Measurements from ENCODE around the gene PCDH12.

The PCDH12 gene

GRCh38 chr5:141966275-141966962 is 8.4 kb upstream of the PCDH12 start:
- FAIRE-seq, result no peak

DNA sequence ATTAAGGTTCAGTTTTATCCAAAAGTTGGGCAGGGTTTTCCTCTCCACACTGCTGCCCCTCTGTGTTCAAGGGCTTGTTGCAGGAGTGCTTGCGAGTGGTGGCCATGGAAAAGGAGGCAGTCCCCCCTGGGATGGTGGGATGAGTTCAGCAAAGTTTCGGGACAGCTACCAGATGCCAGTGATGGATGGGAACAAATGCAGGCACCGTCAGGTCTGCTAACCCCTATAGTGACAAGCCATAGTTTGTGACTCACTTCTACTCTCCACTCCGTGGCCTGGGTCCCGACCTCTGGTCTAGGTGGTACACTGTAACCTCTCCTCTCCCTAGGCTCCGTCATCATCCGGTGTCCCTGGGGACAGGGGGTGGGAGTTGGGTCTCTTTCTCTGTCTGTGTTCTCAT is 7.1 kb upstream of the PCDH12 start:
- no peak for FAIRE-seq

- FAIRE-seq, result no peak
Observed at GRCh38 chr5:141963701-141964100, 5.7 kb upstream of the PCDH12 start.

DNA sequence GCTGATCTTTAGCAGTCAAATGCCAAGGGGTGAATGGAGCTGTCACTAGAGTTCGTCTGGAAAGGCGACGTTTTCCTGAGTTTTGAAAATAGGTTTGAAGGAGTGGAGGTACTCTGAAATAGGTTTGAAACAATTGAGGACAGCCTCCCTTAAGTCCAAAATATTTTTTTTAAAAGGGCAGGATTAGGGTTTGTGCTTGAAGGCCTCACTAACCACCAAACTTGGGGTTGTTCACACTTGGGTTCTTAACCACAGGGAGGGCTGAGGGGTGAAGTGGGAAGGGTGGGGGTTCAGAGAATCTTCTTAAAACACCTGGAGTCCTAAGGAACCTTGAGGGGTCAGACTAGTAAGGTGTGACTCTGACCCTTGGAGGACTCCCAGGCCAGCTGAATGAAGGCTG is 3.5 kb upstream of the PCDH12 start:
- FAIRE-seq, result no peak

- no peak for FAIRE-seq
Observed at GRCh38 chr5:141960449-141961323, 2.7 kb upstream of the PCDH12 start.

DNA sequence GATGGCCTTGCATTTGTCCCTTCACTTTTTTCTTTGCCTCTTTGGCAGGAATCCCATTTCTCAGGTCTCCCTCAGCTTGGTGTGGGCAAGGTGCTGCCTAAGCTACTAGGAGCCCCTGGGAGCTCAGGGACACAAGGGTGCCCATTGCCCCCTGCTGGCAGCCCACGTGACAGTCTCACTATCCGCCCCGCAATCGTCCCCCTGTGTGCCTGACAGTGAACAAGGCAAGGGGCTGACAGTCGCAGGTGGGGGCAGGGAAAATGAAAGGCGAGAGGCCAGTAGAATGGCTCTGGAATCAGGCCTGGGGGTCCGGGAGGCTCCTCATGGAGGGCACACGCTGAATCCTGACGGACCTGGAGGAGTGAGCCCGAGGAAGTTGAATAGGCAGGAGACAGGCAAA is 2.0 kb upstream of the PCDH12 start:
- no peak for FAIRE-seq

- no peak for FAIRE-seq
Observed at GRCh38 chr5:141958546-141959172, 657 bp upstream of the PCDH12 start.

DNA sequence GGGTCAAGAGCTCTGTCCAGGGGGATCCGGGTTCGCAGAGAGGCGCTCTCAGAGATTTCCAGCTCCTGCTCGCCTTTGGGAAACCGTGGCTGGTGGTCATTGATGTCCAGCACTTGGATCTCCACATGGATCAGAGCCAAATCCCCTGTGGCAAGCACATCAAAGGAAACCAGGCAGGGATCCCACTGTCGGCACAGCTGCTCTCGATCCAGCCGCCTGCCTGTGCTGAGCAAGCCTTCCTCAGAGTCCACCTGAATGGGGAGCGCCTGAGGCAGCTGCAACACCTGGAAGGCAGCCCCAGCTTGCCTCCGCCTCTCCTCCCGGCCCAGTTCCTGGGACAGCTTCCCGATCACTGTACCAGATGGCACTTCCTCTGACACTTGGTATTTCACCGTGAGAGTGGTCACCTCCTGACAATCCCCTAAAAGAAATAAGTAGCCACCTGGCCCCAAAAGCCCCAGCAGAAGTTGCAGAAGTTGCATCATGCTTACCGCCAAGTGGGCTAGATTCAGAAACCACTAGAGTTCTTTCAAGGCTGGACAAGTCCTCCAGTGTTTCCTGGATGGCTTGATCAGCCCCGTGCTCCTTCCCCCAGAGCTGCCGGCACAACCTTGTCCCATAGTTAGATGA is 520 bp downstream of the PCDH12 start:
- FAIRE-seq, result no peak

DNA sequence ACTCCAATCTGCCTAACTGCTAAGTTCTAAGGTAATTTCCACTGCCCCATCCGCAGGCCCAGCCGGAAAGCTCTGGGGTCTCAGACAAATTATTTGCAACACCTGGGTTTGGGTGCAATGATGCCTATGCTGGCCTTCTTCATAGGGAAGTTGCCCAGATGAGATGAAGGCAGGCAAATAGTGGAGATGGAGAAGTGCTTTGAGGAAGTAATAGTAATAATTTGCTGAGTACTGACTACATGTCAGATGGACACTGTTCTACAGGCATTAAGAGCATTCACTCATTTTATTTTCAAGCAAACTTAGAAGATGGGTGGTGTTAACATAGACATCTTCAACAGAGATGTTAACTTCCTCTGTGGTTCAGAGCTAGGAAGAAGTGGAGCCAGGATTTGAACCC is 3.8 kb downstream of the PCDH12 start:
- no peak for FAIRE-seq

- no peak for FAIRE-seq
Observed at GRCh38 chr5:141952020-141952419, 6.0 kb downstream of the PCDH12 start.

DNA sequence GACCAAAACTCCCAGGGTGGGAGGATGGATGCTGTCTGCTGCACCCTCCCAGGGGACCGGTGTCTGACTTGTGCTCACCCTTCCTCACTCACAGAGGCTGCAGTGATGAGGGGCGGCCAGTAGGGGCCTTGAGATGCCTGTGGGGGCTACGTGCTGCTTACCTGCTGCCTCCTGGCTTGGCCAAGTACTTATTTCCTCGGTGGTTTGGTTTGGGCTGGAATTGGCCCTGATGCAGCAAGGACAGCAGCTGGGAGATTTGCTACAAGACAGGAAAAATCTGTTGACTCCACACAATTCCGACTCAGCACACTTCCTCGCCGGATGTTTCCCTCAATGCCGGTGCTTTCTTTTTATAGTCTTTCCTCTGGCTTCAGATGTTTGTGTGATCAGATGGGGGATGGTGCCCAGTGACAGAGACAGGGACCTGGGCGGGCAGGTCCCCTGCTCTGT is 6.6 kb downstream of the PCDH12 start:
- FAIRE-seq, result no peak

DNA sequence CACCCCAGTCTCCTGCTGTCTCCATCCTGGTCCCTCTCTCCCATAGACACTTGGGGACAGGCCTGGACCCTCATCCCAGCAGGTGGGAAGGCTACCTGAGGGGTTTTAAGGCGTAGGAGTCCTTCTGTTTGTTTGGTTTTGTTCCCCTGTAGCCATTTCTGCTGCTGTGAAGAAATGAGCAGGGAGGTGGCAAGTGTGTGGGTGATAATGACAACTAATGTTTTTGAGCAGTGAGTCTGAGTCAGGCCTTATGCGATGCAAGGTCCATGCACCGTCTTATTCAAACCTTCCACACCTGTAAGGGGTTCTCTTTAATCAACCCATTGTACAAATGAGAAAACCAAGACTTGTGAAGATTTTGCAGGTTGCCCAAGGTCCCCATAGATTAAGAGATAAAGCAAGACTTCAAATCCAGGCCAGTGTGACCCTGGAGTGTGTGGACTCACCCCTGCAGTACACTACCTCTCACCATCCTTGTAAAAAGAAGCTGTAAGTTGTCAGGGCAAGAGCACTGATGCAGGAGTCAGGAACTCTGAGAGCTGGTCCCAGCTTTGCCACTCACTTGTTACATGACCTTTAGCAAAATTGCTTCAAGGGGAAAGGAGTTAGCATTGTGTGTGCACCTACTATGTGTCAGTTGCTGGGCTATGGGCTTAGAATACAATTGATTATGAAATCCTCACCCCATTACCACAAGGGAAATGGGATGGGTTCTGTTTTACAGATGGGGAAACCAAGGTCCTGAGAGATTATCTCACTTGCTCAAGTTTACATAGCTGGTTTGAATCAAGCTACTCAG is 7.6 kb downstream of the PCDH12 start:
- FAIRE-seq, result no peak

- FAIRE-seq, result no peak
Observed at GRCh38 chr5:141949511-141949910, 8.5 kb downstream of the PCDH12 start.

DNA sequence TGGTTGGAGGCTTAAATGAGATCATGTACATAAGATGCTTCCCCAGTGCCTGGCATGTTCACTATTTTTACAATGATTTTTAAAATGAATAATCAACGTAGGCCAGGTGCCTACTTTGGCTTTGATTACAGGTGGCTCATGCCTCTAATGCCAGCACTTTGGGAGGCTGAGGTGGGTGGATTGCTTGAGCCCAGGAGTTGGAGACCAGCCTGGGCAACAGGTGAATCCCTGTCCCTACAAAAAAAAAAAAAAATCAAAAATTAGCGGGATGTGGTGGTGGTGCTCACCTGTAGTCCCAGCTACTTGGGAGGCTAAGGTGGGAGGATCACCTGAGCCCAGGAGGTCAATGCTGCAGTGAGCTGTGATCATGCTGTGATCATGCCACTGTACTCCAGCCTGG is 9.2 kb downstream of the PCDH12 start:
- FAIRE-seq, result no peak

- no peak for FAIRE-seq
Observed at GRCh38 chr5:141947316-141947715, 10.7 kb downstream of the PCDH12 start.

- FAIRE-seq, result no peak
Observed at GRCh38 chr5:141945511-141946051, 12.4 kb downstream of the PCDH12 start.

- no peak for FAIRE-seq
Observed at GRCh38 chr5:141944076-141944475, 13.9 kb downstream of the PCDH12 start.

DNA sequence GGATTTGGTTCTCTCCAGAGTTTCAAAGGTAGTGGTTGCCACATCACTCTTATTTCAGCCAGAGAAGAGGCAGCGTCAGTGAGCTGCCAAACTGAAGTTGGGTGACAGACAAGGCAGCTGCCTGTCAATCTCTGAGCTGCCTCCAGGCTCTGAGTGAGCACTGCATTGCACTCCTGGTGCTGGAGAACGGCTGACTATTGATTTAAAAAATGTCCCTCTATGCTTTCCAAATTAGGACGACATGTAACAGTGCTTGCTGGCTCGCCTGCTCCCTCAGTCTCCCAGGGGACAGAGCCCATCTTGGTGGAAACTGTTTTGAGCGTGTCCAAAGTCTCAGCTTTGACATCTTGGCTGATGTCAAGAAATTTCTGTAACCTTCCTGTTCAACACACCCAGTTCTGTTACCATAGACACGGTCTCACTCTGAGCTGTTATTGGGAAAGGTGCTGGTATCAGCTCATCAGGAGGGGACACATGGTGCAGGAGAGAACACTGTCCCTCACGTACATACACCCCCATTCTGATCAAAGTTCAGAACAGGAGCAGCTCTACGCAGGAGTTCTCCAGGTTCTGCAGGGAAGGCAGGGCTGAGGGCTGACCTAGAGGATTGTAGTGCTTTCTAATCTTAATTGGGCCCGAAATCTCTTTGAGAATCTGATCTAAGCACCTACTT is 15.7 kb downstream of the PCDH12 start:
- no peak for FAIRE-seq

GRCh38 chr5:141941779-141942178 is 16.2 kb downstream of the PCDH12 start:
- no peak for FAIRE-seq

- FAIRE-seq, result no peak
Observed at GRCh38 chr5:141941307-141941706, 16.7 kb downstream of the PCDH12 start.

GRCh38 chr5:141940695-141941271 is 17.2 kb downstream of the PCDH12 start:
- FAIRE-seq, result no peak

All from colon (tissue), 2 donors.